ENCODE data around the gene VMO1. TPM values are rescaled to one million over a fixed set of nuclear protein-coding genes. Genes with fewer than 3 reads are reported as not detected.

VMO1 gene
- total RNA-seq, 6 donors from 2014 or later = 3.1 to 28.8 (median 13.4) TPM; not detected in 1

DNA sequence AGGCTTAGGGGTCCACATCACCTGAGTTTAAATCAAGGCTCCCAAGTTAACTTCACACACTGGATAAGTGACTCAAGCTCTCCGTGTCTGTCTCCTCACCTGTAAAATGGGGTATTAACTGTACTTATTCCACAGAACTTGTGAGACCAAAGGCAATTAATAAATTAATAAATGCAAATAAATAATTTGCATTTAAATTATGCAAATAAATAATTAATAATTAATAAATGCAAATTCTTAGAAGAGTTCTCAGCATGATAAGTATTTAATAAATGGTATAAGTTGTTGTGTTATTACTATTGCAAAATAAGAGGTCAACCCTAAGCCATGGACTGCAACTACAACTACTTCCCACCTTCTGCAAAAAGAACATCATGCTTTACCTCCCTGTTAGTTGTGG, 32.8 kb downstream of the VMO1 start:
- DNase-seq (no peak), ATAC-seq (ENCODE audit: low FRiP score in 2 of 2) (no peak)
- Histone ChIP-seq H3K36me3 (no peaks in the 10 kb centered on the region), H3K27ac (no peak overlapping the region), H3K4me3 (no peak overlapping the region), H3K9me3 (no peaks in the 10 kb centered on the region), H3K27me3 (no peaks in the 10 kb centered on the region), H3K4me1 (peaks cover 2 to 5% (median 3%) of the 10 kb centered on the region in 4 donors)
- TF ChIP-seq, protein P1, sequence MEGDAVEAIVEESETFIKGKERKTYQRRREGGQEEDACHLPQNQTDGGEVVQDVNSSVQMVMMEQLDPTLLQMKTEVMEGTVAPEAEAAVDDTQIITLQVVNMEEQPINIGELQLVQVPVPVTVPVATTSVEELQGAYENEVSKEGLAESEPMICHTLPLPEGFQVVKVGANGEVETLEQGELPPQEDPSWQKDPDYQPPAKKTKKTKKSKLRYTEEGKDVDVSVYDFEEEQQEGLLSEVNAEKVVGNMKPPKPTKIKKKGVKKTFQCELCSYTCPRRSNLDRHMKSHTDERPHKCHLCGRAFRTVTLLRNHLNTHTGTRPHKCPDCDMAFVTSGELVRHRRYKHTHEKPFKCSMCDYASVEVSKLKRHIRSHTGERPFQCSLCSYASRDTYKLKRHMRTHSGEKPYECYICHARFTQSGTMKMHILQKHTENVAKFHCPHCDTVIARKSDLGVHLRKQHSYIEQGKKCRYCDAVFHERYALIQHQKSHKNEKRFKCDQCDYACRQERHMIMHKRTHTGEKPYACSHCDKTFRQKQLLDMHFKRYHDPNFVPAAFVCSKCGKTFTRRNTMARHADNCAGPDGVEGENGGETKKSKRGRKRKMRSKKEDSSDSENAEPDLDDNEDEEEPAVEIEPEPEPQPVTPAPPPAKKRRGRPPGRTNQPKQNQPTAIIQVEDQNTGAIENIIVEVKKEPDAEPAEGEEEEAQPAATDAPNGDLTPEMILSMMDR (IDR thresholded peaks at IDR 0.05) = no peak
- TF ChIP-seq EP300 (IDR thresholded peaks at IDR 0.05) (no peak), POLR2A (IDR thresholded peaks at IDR 0.05) (no peak), POLR2AphosphoS5 (IDR thresholded peaks at IDR 0.05) (no peak)
- WGBS, 2 donors = 86 to 97% methylated on average over 1 of the region's 1 CpG

DNA sequence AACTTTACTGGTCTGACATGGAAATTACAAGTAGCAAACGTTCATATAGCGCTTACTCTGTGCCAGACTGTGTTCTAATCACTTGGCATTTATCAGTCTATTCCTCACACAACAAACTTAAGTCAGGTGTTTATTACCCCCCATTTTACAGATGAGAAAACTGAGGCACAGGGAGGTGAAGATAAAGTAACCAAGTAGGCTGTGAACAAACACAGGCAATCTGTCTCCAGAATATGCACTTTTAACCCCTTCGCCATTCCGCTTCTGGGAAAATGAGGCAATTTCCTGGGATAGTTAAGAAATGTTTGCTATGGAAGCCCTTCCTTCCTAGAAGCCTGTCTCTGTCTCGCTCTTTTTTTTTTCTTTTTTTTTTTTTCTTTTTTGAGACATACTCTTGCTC, 34.2 kb downstream of the VMO1 start:
- Histone ChIP-seq H3K36me3 (no peaks in the 10 kb centered on the region), H3K4me1 (peaks cover 5 to 12% (median 8%) of the 10 kb centered on the region in 4 donors), H3K9me3 (no peaks in the 10 kb centered on the region), H3K4me3 (no peak overlapping the region), H3K27ac (no peak overlapping the region), H3K27me3 (no peaks in the 10 kb centered on the region)
- ATAC-seq (ENCODE audit: low FRiP score in 2 of 2) (no peak), DNase-seq (no peak)
- TF ChIP-seq POLR2AphosphoS5 (IDR thresholded peaks at IDR 0.05) = peak in 1 of 2 donors; percentile 67
- no peak for TF ChIP-seq POLR2A (IDR thresholded peaks at IDR 0.05)
- TF ChIP-seq, protein P1 (IDR thresholded peaks at IDR 0.05) = no peak
- TF ChIP-seq EP300 (IDR thresholded peaks at IDR 0.05) = no peak
- WGBS, 2 donors = 51 to 58% methylated on average over 5 of the region's 5 CpGs

DNA sequence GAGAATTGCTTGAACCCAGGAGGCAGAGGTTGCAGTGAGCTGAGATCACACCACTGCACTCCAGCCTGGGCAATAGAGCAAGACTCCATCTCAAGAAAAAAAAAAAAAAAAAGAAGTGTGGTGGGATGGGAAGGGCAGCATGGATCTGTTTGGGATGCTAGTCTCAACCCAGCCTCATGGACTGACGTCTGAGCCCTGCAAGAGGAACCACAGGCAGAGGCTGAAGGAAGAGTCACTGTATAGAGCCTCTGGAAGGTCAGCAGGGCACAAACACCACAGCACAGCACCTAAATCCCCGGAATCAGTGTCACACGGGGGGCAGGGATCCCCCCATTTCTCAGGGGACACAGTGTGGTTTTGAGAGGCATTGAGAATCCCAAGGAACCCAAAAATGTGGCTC, 35.6 kb downstream of the VMO1 start:
- Histone ChIP-seq H3K4me3 (no peak overlapping the region), H3K27ac (no peak overlapping the region), H3K9me3 (no peaks in the 10 kb centered on the region), H3K27me3 (no peaks in the 10 kb centered on the region), H3K4me1 (peaks cover 5 to 14% (median 9%) of the 10 kb centered on the region in 4 donors), H3K36me3 (no peaks in the 10 kb centered on the region)
- TF ChIP-seq, protein P1 (IDR thresholded peaks at IDR 0.05) = no peak
- no peak for TF ChIP-seq POLR2A (IDR thresholded peaks at IDR 0.05)
- TF ChIP-seq POLR2AphosphoS5 (IDR thresholded peaks at IDR 0.05) = no peak
- no peak for TF ChIP-seq EP300 (IDR thresholded peaks at IDR 0.05)
- ATAC-seq (ENCODE audit: low FRiP score in 2 of 2) = peak; percentile 47 to 49
- no peak for DNase-seq
- 45 to 52% methylated on average over 3 of the region's 3 CpGs for WGBS, 2 donors

DNA sequence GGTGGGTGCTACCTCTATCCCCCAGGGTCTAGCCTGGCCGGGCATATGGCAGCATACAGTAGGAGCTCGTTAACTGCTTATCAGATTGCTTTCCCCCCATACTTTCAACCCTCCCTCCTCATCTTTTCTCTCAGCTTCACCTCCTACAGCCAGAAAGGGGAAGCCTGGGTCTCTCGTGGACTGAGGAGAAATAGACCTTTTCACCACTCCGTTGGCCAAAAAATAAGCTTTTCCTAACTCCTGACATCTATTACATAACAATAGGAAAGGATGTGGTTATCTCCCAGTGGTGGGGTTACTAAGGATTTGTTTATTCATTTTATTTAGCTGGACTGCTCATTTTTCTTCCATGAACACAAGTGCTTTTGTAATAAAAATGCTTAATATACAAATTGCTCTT, 37.5 kb downstream of the VMO1 start:
- Histone ChIP-seq H3K27ac (peak overlapping the region in 2 of 4 donors; percentile 12 to 61), H3K4me3 (no peak overlapping the region), H3K27me3 (no peaks in the 10 kb centered on the region), H3K36me3 (no peaks in the 10 kb centered on the region), H3K4me1 (peaks cover 9 to 19% (median 14%) of the 10 kb centered on the region in 4 donors), H3K9me3 (no peaks in the 10 kb centered on the region)
- 43 to 50% methylated on average over 4 of the region's 4 CpGs for WGBS, 2 donors
- ATAC-seq (ENCODE audit: low FRiP score in 2 of 2) (peak in 1 of 2 donors; percentile 35), DNase-seq (no peak)
- TF ChIP-seq POLR2AphosphoS5 (IDR thresholded peaks at IDR 0.05) (no peak), POLR2A (IDR thresholded peaks at IDR 0.05) (no peak), EP300 (IDR thresholded peaks at IDR 0.05) (no peak)
- TF ChIP-seq, protein P1 (IDR thresholded peaks at IDR 0.05) = no peak

DNA sequence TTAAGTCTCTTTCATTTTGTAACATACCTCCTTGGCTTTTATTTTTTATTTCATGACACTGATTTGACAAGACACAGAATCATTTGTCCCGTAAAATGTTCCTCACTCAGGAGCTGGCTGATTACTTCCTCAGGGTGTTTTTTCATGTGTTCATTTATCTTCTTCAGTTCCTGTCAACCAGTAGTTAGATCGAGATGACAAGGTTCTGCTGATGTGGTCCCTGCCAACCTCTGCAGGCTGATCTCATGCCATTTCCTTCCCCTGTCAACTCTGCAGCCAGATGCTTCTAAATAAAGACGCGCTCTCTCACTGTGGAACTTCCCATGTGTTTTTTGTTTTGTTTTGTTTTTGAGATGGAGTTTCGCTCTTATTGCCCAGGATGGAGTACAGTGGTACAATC, 38.3 kb downstream of the VMO1 start:
- H3K36me3 ChIP-seq = no peaks in the 10 kb centered on the region
- 29 to 35% methylated on average over 5 of the region's 5 CpGs for WGBS, 2 donors
- H3K27me3 ChIP-seq = no peaks in the 10 kb centered on the region
- H3K4me1 ChIP-seq = peaks cover 9 to 19% (median 14%) of the 10 kb centered on the region in 4 donors
- peak overlapping the region in 1 of 4 donors; percentile 10 for H3K4me3 ChIP-seq
- no peak for DNase-seq
- ATAC-seq (ENCODE audit: low FRiP score in 2 of 2) = peak; percentile 54 to 74
- peak overlapping the region; percentile 12 to 61 (median 28) for H3K27ac ChIP-seq
- TF ChIP-seq POLR2AphosphoS5 (IDR thresholded peaks at IDR 0.05) (peak; percentile 17 to 44), POLR2A (IDR thresholded peaks at IDR 0.05) (peak in 1 of 4 donors; percentile 38), EP300 (IDR thresholded peaks at IDR 0.05) (peak in 1 of 4 donors; percentile 18)
- TF ChIP-seq, protein P1 (IDR thresholded peaks at IDR 0.05) = no peak
- H3K9me3 ChIP-seq = no peaks in the 10 kb centered on the region

All from upper lobe of left lung (tissue), 6 donors.